ENCODE results near the gene KEAP1.
A peak's percentile ranks its signal among the peaks of the same experiment; 100 is the strongest.
"Not testable (repeated sequence)": the region's sequence is repeated elsewhere in the genome, so short reads cannot be mapped to it uniquely, and the experiment has no call there.

Gene KEAP1

DNA sequence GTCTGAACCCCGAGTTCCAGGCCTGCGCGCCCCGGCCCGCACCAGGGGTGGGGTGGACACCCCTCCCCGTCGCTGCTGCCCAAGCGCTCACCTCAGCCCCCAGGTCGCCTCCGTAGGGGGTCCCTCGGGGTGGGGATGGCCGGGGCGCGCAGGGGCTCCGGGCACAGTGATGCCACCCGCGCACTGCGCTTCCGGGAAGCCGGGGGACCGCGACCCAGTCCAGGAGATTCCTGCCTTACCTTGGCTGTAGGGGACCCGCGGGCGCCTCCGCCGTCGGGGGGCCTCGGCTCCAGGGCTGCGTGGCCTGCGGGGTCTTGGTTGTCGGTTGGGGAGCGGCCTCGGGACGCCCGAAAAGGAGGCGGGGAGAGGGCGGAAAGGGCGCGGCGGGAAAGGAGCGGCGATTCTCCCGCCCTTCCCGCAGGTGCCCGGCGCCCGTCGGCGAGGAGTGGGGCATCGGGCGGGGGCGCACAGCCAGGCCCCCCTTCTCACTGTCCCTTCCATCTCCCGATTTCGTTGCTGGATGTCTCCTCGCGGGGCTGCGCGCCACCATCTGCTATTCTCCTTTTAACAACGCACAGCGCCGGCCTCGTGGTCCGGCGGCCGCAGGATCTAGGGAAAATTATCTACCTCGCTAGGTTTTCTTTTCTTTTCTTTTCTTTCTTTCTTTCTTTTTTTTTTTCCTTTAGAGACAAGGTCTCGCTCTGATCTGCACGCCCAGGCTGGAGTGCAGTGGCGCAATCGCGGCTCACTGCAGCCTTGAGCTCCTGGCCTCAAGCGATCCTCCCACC is at the start of gene KEAP1:
KEAP1 (minus strand) TSS at position 355 of the 788 bp plus-strand sequence. CDS start 3,323 bp downstream, outside the sequence.
- DNase-seq = peak; percentile 74

DNA sequence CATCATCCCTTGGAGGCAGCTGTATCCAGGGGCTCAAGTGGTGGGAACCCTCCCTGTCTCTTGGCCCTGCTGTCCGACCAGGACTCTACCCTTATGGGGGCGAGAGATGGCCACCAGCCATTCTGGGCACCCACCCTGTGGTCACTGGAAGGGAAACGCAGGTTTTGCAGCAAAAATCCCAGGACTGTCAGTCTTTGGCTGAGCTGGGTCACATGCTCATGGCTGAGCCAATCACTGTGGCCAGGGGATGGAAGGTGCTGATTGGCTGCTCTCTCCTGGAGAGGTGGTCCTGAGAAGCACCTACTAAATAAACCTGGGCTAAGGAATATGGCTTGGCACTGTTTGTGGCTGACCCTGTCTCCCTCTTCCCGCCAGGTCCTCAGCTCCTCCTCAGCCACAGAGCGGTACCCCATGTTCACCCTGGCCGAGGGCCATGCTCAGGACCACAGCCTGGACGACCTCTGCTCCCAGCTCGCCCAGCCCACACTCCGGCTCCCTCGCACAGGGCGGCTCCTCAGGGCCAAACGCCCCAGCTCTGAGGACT is 49.4 kb upstream of the KEAP1 start:
- DNase-seq = no peak

DNA sequence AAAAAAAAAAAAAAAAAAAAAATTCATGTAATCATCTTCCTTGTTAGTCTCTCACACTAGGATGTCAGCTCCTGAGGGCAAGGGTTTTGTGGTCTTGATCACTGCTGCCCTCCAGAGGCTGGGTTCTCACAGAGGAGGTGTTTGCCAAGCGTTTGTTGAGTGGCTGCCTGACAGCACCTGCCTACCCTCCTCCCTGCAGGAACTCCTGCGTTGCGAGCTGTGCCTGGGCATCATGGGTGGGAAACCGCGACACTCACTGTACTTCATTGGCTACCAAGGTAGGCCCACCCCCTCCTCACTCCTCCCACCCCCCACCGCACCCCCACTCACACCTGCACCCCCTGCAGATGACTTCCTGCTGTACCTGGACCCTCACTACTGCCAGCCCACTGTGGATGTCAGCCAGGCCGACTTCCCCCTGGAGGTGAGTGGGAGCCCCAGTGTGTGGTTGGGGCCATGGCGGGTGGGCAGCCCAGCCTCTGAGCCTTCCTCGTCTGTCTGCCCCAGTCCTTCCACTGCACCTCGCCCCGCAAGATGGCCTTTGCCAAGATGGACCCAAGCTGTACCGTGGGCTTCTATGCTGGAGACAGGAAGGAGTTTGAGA is 48.6 kb upstream of the KEAP1 start:
- no peak for DNase-seq

DNA sequence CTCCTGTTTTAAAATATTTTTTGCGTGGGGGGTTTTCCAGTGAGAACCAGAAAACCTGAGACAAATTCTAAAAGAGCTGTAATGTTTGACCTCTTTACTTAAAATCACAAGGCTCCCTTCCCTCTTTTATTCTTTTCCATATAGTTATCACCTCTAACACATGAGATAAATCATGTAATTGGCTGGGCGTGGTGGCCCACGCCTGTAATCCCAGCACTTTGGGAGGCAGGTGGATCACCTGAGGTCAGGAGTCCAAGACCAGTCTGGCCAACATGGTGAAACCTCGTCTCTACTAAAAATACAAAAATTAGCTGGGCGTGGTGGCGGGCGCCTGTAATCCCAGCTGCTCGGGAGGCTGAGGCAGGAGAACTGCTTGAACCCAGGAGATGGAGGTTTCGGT is 47.9 kb upstream of the KEAP1 start:
- not testable (repeated sequence) for DNase-seq

DNA sequence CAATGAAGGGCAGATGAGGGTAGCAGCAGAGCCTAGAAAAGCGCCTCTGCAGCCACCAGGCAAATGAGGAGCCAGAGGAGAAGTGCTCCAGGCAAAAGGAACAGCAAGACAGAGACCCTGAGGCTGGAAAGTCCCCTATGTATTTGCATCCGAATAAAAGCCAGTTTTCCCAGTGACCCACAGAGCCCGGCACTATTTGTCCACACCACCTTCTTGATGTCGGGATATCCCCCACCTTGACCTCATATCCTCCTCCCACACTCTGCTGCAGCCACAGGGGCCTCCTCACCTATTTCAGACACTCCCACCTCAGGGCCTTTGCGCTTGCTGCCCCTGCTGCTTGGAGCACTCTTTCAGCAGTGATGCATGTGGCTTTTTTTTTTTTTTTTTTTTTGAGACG is 47.2 kb upstream of the KEAP1 start:
- no peak for DNase-seq

DNA sequence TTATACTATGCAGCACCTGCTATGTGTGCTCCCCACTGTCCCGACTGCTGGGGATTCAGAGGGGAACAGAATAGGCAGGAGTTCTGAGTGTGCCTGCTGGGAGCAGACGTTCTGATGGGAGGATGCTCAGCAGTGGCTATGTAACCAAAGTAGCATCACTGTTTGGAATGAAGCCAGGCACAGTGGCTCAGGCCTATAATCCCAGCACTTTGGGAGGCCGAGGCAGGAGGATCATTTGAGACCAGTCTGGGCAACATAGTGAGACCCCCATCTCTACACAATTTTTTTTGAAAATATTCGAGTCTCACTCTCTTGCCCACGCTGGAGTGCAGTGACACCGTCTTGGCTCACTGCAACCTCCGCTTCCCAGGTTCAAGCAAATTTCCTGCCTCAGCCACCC is 46.6 kb upstream of the KEAP1 start:
- DNase-seq = no peak

DNA sequence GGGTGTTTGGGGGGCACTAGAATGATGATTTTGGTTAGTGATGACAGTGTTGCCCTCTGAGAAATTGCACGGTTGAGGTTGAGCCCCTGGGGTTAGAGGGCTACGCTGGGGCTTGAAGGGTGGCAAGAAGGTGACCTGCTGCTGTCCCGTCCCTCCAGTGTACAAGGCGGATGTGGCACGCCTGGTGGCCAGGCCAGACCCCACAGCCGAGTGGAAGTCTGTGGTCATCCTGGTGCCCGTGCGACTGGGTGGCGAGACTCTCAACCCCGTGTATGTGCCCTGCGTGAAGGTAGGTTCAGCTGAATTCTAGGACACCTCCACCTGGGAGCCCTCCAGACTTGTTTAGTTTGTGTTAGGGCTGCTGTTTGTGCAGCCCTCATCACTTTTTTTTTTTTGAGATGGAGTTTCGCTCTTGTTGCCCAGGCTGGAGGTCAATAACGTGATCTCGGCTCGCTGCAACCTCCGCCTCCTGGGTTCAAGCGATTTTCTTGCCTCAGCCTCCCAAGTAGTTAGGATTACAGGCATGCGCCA is 45.7 kb upstream of the KEAP1 start:
- DNase-seq = no peak

DNA sequence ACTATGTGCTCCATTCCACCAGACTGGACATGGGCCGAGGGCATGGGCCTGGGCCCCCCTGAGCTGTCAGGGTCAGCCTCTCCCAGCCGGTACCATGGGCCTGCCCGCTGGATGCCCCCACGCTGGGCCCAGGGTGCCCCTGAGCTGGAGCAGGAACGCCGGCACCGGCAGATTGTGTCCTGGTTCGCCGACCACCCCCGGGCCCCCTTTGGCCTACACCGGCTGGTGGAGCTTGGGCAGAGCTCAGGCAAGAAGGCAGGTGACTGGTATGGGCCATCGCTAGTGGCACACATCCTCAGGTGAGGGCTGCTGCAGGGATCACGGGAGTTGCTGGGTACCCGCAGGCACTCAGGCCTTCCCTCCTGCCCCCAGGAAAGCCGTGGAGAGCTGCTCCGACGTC is 43.7 kb upstream of the KEAP1 start:
- no peak for DNase-seq

DNA sequence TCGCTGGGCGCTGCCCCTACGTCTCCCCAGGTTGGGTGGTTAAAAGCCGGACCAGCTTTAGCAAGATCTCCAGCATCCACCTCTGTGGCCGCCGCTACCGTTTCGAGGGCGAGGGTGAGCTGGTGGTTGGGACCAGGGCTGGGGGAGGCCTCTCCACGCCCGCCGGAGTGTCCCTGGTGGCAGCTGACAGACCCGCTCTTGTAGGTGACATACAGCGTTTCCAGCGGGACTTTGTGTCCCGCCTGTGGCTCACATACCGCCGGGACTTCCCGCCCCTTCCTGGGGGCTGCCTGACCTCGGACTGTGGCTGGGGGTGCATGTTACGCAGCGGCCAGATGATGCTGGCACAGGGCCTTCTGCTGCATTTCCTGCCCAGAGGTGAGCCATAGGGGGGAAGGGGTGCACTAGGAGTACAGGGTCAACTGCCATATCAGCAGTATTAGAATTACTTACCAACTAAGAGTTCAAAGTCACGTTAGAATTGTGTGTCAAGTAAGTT is 41.6 kb upstream of the KEAP1 start:
- no peak for DNase-seq

DNA sequence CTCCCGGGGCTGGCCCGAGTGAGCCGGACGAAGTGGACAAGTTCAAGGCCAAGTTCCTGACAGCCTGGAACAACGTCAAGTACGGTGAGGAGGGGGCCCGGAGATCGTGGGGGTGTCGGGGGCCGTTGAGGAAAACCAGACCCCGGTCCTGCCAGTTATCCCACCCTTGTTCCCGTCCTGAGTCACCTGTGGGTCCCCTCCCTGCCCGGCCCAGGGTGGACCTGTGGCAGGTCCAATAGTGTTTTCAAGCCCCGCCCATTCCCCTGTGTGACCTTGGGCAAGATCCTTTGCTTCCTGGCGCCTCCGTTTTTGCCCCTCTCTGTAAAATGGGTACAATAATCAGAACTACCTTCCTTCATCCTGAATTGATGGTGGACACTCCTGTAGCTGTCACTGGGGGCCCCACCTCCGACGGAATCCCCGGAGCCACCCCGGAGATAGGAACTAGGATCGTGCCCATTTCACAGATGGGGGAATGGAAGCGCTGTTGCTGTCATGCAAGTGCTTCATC is 41.1 kb upstream of the KEAP1 start:
- DNase-seq = no peak

DNA sequence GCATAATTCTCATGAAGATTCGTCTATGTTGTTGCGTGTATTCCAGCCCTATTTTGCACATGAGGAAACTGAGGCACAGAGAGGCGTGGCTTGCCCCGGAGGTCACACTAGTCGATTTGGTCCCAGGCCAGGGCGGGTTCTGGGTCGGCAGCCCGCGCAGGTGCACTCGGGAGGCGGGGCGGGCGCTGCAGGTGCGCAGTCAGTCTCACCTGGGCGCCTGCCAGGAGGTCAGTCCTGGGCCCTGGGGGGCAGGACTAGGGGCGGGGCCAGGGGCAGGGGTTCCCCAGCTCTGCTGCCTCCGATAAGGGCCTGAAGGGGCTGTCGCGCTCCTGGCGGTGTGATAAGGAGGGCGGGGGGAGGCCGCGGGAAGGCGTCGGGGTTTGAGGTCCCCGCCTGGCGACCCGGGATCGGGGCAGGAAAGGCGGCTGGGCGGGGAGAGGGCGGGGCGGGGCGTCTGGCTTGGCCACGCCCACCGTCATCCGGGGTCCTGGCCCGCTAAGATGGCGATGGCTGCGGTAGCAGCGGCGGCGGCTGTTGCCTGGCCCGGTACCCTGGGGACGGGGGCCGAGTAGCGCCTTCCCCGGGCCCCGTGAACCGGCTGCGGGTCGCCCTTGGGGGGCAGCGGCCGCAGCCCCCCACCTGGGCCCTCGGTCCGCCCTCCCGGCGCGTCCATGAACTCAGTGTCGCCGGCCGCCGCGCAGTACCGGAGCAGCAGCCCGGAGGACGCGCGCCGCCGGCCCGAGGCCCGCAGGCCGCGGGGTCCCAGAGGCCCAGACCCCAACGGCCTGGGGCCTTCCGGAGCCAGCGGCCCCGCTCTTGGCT is 40.5 kb upstream of the KEAP1 start, which contains the start of gene ATG4D:
ATG4D (plus strand) TSS at position 485 of the 822 bp plus-strand sequence; CDS start at position 672, 187 bp downstream.
- peak; percentile 82 for DNase-seq

DNA sequence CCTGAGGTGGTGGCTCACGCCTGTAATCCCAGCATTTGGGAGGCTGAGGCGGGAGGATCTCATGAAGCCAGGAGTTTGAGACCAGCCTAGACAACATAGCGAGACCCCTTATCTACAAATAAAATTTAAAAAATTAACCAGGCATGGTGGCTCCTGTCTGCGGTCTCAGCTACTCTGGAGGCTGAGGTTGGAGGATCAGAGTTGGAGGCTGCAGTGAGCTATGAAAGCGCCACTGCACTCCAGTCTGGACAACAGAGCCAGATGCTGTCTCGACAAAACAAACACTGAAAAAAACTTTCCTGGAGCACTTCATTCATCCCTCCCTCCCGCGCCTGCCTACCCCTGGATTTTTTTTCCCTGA is 39.9 kb upstream of the KEAP1 start:
- no peak for DNase-seq

DNA sequence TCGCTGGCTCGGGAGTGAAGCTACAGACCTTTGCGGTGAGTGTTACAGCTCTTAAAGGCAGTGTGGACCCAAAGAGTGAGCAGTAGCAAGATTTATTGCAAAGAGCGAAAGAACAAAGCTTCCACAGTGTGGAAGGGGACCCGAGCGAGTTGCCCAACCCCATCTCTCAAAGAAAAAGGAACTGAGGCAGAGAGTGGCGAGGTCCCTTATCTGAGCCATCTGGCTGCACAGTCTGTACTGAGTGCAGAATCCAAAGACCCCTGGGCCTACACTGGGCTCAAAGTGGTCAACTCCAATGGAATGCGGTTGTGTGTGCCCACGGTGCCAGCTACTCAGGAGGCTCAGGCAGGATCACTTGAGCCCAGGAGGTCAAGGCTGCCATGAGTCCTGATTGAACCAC is 35.9 kb upstream of the KEAP1 start:
- not testable (repeated sequence) for DNase-seq

DNA sequence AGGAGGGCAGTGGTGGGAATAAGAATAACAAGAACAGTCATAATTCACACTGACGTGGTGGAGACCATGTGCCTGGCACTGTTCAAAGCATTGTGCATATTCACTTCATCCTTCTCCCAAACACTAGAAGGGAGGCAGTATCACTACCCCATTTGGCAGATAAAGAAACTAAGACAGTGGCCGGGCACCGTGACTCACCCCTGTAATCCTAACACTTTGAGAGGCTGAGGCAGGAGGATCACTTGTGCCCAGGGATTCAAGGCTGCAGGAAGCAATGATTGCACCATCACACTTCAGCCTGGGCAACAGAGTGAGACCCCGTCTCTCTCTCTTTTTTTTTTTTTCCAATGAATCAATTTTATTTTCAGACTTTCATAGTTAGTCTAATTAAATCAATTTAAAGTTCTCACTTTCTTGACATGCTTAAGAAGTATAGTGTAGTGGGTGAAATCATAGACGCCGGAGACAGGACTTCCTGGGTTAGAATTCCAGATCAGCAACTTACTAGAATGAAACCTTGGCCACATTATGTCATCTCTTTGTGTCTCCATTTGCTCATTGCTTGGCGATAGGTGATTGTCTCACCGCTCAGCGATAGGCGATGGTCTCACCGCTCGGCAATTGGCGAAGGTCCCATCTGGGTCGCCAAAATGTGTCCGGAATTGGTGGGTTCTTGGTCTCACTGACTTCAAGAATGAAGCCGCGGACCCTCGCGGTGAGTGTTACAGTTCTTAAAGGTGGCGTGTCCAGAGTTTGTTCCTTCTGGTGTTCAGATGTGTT is 35.2 kb upstream of the KEAP1 start:
- no peak for DNase-seq

DNA sequence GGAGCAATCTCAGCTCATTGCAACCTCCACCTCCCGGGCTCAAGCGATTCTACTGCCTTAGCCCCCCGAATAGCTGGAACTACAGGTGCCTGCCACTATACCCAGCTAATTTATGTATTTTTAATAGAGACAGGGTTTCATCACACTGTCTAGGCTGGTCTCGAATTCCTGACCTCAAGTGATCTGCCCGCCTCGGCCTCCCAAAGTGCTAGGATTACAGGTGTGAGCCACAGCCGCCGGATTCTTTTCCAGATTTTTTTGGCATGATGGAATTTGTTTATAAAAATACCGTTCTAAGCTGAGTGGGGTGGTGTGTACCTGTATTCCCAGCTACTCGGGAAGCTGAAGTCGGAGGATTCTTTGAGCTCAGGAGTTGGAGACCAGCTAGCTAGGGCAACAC is 34.5 kb upstream of the KEAP1 start:
- no peak for DNase-seq

DNA sequence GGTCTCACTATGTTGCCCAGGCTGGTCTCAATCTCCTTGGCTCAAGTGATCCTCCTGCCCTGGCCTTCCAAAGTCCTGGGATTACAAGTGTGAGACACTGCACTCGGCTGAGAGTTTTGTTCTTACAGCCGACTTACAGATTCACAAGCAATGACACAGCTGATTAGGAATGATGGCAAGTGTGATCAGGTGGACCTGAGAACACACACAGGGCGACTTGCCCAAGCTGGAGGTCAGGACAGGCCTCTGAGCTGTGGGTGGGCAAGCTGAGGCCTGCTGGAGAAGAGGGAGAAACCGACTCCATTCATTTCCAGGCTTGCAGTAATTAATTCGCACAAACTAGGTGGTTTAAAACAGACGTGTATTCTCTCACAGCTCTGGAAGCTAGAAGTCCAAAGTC is 32.5 kb upstream of the KEAP1 start:
- DNase-seq = no peak

DNA sequence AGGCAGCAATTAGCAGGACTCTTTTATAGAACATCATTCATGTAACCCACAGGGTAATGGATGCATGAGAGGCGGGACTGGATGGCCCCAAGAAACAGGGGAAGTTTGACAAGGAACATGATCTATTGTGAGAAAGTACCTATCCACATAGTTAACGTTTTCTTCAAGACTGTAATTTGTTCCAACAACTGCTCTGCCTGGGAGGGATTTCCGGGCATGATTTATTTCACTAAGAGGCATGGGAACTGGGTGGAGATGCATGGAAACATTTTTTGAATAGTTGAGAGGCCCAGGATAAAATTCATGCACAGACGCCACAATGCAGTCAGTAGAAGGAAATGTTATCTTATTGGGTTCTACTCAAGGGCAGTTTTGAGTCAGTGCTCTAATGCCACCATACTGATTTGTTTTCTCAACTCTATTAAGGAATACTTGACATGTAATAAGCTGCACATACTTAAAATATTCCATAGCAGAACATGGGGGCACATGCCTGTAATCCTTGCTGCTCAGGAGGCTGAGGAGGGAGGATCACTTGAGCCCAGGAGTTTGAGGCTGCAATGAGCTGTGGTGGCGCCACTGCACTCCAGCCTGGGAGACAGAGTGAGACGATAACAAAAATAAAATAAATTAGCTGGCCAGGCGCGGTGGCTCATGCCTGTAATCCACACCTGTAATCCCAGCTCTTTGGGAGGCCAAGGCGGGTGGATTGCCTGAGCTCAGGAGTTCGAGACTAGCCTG is 30.7 kb upstream of the KEAP1 start:
- DNase-seq = no peak

DNA sequence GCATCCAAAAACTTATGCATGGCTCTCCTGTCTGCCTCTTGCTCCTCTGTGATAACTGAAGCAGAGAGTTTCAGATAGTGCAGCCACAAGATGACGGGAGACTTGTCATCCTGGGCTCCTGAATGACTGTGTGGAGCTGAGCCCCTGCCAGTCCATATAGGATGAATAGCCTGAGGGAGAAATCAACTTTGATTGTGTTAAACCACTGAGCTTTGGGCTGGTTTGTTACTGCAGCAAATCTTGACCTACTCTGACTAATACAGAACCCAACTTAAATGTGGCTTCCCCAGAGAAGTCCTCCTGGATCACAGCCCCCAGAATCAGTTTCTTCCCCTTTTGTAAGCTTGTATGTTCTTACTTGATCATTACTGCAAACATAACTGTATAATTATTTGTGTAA is 29.3 kb upstream of the KEAP1 start:
- DNase-seq = no peak

DNA sequence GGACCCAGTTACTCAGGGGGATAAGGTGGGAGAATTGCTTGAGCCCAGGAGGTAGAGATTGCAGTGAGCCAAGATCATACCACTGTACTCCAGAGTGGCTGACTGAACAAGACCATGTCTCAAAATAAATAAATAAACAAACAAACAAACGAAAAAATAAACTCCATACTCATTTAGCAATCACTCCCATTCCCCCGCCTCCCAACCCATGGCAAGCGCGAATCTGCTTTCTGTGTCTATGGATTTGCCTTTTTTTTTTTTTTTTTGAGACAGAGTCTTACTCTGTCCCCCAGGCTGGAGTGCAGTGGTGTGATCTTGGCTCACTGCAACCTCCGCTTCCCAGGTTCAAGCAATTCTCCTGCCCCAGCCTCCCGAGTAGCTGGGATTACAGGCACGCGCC is 23.7 kb upstream of the KEAP1 start:
- not testable (repeated sequence) for DNase-seq

DNA sequence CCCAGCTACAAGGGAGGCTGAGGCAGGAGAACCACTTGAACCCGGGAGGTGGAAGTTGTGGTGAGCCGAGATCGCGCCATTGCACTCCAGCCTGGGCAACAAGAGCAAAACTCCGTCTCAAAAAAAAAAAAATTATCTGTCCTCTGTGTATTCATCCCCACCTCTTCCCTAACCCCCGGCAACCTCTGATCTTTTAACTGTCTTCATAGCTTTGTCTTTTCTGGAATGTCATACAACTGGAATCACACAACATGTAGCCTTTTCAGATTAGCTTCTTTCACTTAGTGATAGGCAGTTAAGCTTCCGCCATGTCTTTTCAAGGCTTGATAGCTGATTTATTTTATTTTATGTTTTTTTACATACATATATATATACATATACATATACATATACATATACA is 22.5 kb upstream of the KEAP1 start:
- DNase-seq = no peak

DNA sequence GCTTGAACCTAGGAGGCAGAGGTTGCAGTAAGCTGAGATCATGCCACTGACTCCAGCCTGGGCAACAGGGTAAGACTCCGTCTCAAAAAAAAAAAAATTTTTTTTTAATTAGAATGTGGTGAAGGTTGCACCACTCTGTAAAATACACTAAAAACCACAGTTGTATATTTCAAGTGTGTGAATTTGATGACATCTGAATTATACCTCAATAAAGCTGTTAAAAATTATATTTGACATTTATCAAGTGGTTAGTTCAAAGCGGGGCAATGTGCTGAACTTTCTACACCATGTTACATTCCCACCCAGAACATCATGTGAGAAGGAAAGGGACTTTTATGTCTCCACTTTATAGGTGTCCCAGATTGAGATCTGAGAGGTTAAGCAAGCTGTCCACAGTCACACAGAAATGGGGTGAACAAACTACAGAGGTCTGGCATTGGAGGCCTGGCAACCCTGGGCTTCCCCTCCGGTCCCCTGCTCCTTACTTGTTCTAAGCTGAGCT is 20.0 kb upstream of the KEAP1 start:
- DNase-seq = no peak

Data from left hindlimb (tissue), 1 donor.